Lung (tissue), 12 donors: Measurements from ENCODE around the gene DUS2. TPM values are rescaled to one million over a fixed set of nuclear protein-coding genes. Genes with fewer than 3 reads are reported as not detected.
A peak's percentile ranks its signal among the peaks of the same experiment; 100 is the strongest.

Experiments
- ATAC-seq: fragments of 200-7000 bp; cut with Tn5 transposase; one replicate; pipeline ENCODE4 v1.9.1; 2020; ENCODE audit warnings: moderate number of reproducible peaks; ENCODE audit not compliant: insufficient read depth, low FRiP score
- DNase-seq, 3 donors: peaks; one replicate each; pipeline ENCODE4 v3.0.0-alpha.2; 2013 to 2017
- H3K27ac ChIP-seq, 2 donors: one replicate each; pipeline ENCODE4 v1.5.1; 2013; ENCODE audit warnings: mild to moderate bottlenecking in 2 of 2, moderate library complexity in 2 of 2, control low read depth in 1 of 2, inconsistent platforms in 1 of 2, low read depth in 1 of 2, low read length in 1 of 2
- H3K27me3 ChIP-seq, 3 donors: one replicate each; pipeline ENCODE4 v1.5.1; 2013; ENCODE audit warnings: low read length in 2 of 3; ENCODE audit not compliant: control insufficient read depth in 3 of 3, insufficient read depth in 3 of 3
- H3K36me3 ChIP-seq, 4 donors: one replicate each; pipeline ENCODE4 v1.5.1; 2013; ENCODE audit warnings: low read length in 4 of 4, mild to moderate bottlenecking in 1 of 4, moderate library complexity in 1 of 4; ENCODE audit not compliant: control insufficient read depth in 4 of 4, insufficient read depth in 4 of 4
- H3K4me1 ChIP-seq, 5 donors: one replicate each; pipeline ENCODE4 v1.5.1; 2013; ENCODE audit warnings: low read length in 5 of 5, mild to moderate bottlenecking in 2 of 5, moderate library complexity in 1 of 5; ENCODE audit not compliant: control insufficient read depth in 5 of 5, insufficient read depth in 5 of 5
- H3K4me3 ChIP-seq: one replicate; pipeline ENCODE4 v1.5.1; 2013; ENCODE audit warnings: mild to moderate bottlenecking, control low read depth, moderate library complexity
- H3K9ac ChIP-seq, 2 donors: one replicate each; pipeline ENCODE4 v1.5.1; 2013; ENCODE audit warnings: low read length in 2 of 2, control low read depth in 1 of 2; ENCODE audit not compliant: insufficient read depth in 1 of 2
- H3K9me3 ChIP-seq, 4 donors: one replicate each; pipeline ENCODE4 v1.5.1; 2013; ENCODE audit warnings: low read length in 3 of 4, mild to moderate bottlenecking in 1 of 4, moderate library complexity in 1 of 4; ENCODE audit not compliant: control insufficient read depth in 4 of 4, insufficient read depth in 3 of 4
- WGBS, 2 donors: extraction: QIAGEN DNeasy Blood & Tissue Kit; methylation state at CpG; one replicate each; pipeline ENCODE4 v1.1.7; 2013; 5-methylcytosine and 5-hydroxymethylcytosine counted together
- polyA plus RNA-seq, 2 donors: library from polyadenylated mRNA; stranded (reverse); fragments of 200-250 nt; gene quantifications; one replicate each; pipeline ENCODE4 v1.2.1, GENCODE V29; 2013
- total RNA-seq, 2 donors: library from RNA; depleted of rRNA in 1 of 2; stranded (reverse); fragments of >200 nt in 1 of 2; gene quantifications; one replicate each; pipeline ENCODE4 v1.2.1, GENCODE V29; 2014 to 2021
- TF ChIP-seq, protein P1 (sequence below): IDR thresholded peaks from 2 replicates; pipeline ENCODE4 v1.5.1; 2012; ENCODE audit warnings: mild to moderate bottlenecking; ENCODE audit errors: control extremely low read depth, extremely low read depth
- donor health status: control.
- donor health status: control.
- donor health status: Bipolar disorder and iron deficiency.
- donor health status: healthy.
- donor health status: DM: yes; HTN: yes; CAD: no.

DUS2 gene
- total and polyA plus RNA-seq, 4 donors, result 8.1 to 17.1 (median 13.7) TPM

DNA sequence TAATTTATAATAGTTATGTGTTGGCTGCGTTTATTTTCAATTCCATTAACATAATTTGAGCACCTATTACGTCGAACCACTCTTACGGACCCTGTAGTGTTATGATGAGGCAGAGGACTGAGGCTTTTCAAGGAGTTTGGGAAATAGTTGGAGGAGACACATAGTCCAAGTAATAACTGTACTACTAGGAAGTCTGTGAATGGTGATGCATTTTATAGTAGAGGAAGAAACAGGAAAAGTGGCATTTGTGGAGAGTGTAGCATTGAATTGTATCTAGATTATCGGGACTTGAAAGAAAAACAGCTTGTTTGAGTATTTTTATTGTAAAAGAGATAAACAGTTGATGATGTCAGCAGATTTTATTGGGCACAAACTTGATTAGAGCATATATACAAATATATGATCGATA lies 63.8 kb downstream of the DUS2 start:
- ATAC-seq, result no peak
- Histone ChIP-seq H3K27ac (peak overlapping the region in 1 of 2 donors; percentile 62), H3K36me3 (peaks cover 0 to 3% (median 0%) of the 10 kb centered on the region in 4 donors), H3K27me3 (no peaks in the 10 kb centered on the region), H3K9ac (peak overlapping the region; percentile 51 to 82), H3K4me3 (no peak overlapping the region), H3K4me1 (peaks cover 8 to 38% (median 21%) of the 10 kb centered on the region in 5 donors), H3K9me3 (no peaks in the 10 kb centered on the region)
- TF ChIP-seq, protein P1, sequence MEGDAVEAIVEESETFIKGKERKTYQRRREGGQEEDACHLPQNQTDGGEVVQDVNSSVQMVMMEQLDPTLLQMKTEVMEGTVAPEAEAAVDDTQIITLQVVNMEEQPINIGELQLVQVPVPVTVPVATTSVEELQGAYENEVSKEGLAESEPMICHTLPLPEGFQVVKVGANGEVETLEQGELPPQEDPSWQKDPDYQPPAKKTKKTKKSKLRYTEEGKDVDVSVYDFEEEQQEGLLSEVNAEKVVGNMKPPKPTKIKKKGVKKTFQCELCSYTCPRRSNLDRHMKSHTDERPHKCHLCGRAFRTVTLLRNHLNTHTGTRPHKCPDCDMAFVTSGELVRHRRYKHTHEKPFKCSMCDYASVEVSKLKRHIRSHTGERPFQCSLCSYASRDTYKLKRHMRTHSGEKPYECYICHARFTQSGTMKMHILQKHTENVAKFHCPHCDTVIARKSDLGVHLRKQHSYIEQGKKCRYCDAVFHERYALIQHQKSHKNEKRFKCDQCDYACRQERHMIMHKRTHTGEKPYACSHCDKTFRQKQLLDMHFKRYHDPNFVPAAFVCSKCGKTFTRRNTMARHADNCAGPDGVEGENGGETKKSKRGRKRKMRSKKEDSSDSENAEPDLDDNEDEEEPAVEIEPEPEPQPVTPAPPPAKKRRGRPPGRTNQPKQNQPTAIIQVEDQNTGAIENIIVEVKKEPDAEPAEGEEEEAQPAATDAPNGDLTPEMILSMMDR, result no peak
- WGBS, 2 donors, result 1 to 3% methylated on average over 6 of the region's 6 CpGs
- peak in 1 of 3 donors; percentile 42 for DNase-seq

- Histone ChIP-seq H3K27ac (no peak overlapping the region), H3K9ac (peak overlapping the region in 1 of 2 donors; percentile 11), H3K9me3 (no peaks in the 10 kb centered on the region), H3K4me1 (peaks cover 9 to 40% (median 17%) of the 10 kb centered on the region in 5 donors), H3K36me3 (peaks cover 0 to 3% (median 0%) of the 10 kb centered on the region in 4 donors), H3K4me3 (no peak overlapping the region), H3K27me3 (no peaks in the 10 kb centered on the region)
- TF ChIP-seq, protein P1, result no peak
- no peak for DNase-seq
- no peak for ATAC-seq
- WGBS, 2 donors, result 52 to 80% methylated on average over 2 of the region's 2 CpGs
These were observed 64.6 kb downstream of the DUS2 start for GRCh38 chr16:68087688-68088087.

GRCh38 chr16:68088130-68088972 lies 65.3 kb downstream of the DUS2 start:
- Histone ChIP-seq H3K4me3 (no peak overlapping the region), H3K27ac (no peak overlapping the region), H3K4me1 (peaks cover 10 to 39% (median 15%) of the 10 kb centered on the region in 5 donors), H3K27me3 (no peaks in the 10 kb centered on the region), H3K36me3 (peaks cover 0 to 3% (median 0%) of the 10 kb centered on the region in 4 donors), H3K9ac (peak overlapping the region in 1 of 2 donors; percentile 11), H3K9me3 (no peaks in the 10 kb centered on the region)
- ATAC-seq (no peak), DNase-seq (no peak)
- TF ChIP-seq, protein P1, result no peak
- WGBS, 2 donors, result 80 to 85% methylated on average over 9 of the region's 9 CpGs
